ENCODE data around the gene CD52. TPM values are rescaled to one million over a fixed set of nuclear protein-coding genes. Genes with fewer than 3 reads are reported as not detected.

Gene CD52
- polyA plus RNA-seq, 1 of the 3 experiments (the other 2 are of a cell fraction) = not detected

DNA sequence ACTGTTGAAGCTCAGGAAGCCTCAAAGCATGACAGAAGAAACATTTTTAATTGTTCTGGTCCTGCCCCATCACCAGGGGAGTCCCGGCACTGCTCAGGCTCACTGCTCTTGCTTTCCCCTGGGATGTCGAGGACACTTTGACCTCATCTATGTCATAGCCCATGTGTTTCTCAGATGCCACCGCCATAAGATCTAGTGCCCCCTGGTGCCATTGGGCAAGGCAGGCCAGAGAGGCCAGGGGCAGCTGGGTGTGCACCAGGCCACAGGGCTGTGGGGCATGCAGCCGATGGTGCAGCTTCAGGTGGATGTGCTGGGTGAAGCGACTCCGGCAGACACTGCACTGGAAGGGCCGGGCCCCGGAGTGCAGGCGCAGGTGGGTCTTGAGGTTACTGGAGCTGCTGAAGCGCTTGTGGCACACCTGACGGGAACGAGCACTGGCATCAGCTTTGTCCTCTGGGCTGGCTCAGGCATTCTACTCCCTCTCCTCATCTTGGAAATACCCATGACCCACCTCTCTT is 43.9 kb downstream of the CD52 start:
- Histone ChIP-seq H3K27ac (ENCODE audit: low read depth in 2 of 2, low read length in 1 of 2) (no peak overlapping the region), H3K9ac (no peak overlapping the region), H3K4me2 (no peak overlapping the region), H3K36me3 (replicated peaks in 1 of 2; ENCODE audit: control insufficient read depth in 1 of 2, insufficient read depth in 2 of 2, low read length in 1 of 2) (no peaks in the 10 kb centered on the region), H3K4me1 (ENCODE audit: control insufficient read depth in 1 of 2, insufficient read depth in 2 of 2, low read depth in 1 of 2, low read length in 1 of 2) (peaks cover 0 to 9% of the 10 kb centered on the region in 2 experiments; a peak in 2 of 4 replicates), H3K9me2 (no peaks in the 10 kb centered on the region), H3F3A (replicated peaks; ENCODE audit: insufficient read depth) (no peaks in the 10 kb centered on the region), H2AFZ (ENCODE audit: low read depth) (no peak overlapping the region), H3K9me3 (no peaks in the 10 kb centered on the region), H3K27me3 (ENCODE audit: insufficient read depth) (peaks cover 25% of the 10 kb centered on the region; the same call in 1 of the 2 replicates), H3K79me2 (ENCODE audit: insufficient read depth) (no peaks in the 10 kb centered on the region), H3K4me3 (ENCODE audit: low read depth in 2 of 2, low read length in 1 of 2) (no peak overlapping the region), H4K20me1 (ENCODE audit: insufficient read depth) (no peaks in the 10 kb centered on the region)
- ChIA-PET CTCF (interaction anchor here (0.6 to 6.7 kb wide), 16 partner anchors 10 to 127 kb away, joined by 3 to 99 read pairs (median 6); partner anchors contain the start of genes CEP85, CRYBG2 and SH3BGRL3), POLR2A (no interaction called here)
- WGBS (ENCODE audit: low lambda C conversion rate) = 95% methylated on average over 8 of the region's 12 CpGs
- no peak for TF ChIP-seq YY1 (IDR thresholded peaks at IDR 0.05; ENCODE audit: low read depth)
- peak; percentile 49 for DNase-seq

DNA sequence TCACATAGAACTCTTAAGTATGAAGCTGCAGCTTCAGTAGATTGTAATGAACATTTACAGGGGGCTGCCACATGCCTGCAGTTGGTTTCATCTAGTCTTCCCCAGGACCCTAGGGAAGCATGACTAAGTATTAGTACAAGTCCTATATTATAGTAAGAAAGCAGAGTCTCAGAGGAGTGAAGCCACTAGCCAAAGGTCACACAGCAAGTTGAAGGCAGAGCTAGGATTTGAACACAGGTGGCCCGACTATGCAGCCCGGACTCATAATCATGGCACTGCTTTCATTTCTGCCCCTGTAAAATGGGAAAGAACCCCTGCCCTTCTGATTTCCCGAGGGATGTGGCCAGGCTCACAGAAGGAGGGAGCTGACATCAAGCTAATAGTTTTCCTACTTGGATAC is 44.6 kb downstream of the CD52 start:
- Histone ChIP-seq H3K36me3 (replicated peaks in 1 of 2; ENCODE audit: control insufficient read depth in 1 of 2, insufficient read depth in 2 of 2, low read length in 1 of 2) (no peaks in the 10 kb centered on the region), H3K9me2 (no peaks in the 10 kb centered on the region), H3K27ac (ENCODE audit: low read depth in 2 of 2, low read length in 1 of 2) (no peak overlapping the region), H3F3A (replicated peaks; ENCODE audit: insufficient read depth) (no peaks in the 10 kb centered on the region), H2AFZ (ENCODE audit: low read depth) (no peak overlapping the region), H3K4me3 (ENCODE audit: low read depth in 2 of 2, low read length in 1 of 2) (no peak overlapping the region), H3K27me3 (ENCODE audit: insufficient read depth) (peaks cover 25% of the 10 kb centered on the region; the same call in 1 of the 2 replicates), H3K4me2 (no peak overlapping the region), H3K79me2 (ENCODE audit: insufficient read depth) (no peaks in the 10 kb centered on the region), H3K9ac (no peak overlapping the region), H4K20me1 (ENCODE audit: insufficient read depth) (no peaks in the 10 kb centered on the region), H3K4me1 (ENCODE audit: control insufficient read depth in 1 of 2, insufficient read depth in 2 of 2, low read depth in 1 of 2, low read length in 1 of 2) (peaks cover 0 to 9% of the 10 kb centered on the region in 2 experiments; a peak in 2 of 4 replicates), H3K9me3 (no peaks in the 10 kb centered on the region)
- TF ChIP-seq SIN3A (IDR thresholded peaks at IDR 0.05; ENCODE audit: borderline replicate concordance, low read depth, low read length) = no peak
- TF ChIP-seq MXI1 (IDR thresholded peaks at IDR 0.05; ENCODE audit: low read depth, low read length) = no peak
- TF ChIP-seq RAD21 (IDR thresholded peaks at IDR 0.05; ENCODE audit: low read length) = no peak
- no peak for TF ChIP-seq MEF2A (IDR thresholded peaks at IDR 0.05; ENCODE audit: borderline replicate concordance, low read depth)
- TF ChIP-seq, protein P1, sequence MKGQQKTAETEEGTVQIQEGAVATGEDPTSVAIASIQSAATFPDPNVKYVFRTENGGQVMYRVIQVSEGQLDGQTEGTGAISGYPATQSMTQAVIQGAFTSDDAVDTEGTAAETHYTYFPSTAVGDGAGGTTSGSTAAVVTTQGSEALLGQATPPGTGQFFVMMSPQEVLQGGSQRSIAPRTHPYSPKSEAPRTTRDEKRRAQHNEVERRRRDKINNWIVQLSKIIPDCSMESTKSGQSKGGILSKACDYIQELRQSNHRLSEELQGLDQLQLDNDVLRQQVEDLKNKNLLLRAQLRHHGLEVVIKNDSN (IDR thresholded peaks at IDR 0.05; ENCODE audit: borderline replicate concordance, low read depth) = no peak
- no peak for TF ChIP-seq CHD2 (IDR thresholded peaks at IDR 0.05; ENCODE audit: low read length, partially characterized antibody)
- no peak for TF ChIP-seq GATA2 (CRISPR knock-in tag; IDR thresholded peaks at IDR 0.05)
- no peak for TF ChIP-seq ZBTB33 (IDR thresholded peaks at IDR 0.05; ENCODE audit: borderline replicate concordance, low read depth)
- no peak for TF ChIP-seq RCOR1 (IDR thresholded peaks at IDR 0.05; ENCODE audit: low read length)
- no peak for TF ChIP-seq TAF1 (IDR thresholded peaks at IDR 0.05; ENCODE audit: borderline replicate concordance, low read depth, low read length)
- no peak for TF ChIP-seq JUND (IDR thresholded peaks at IDR 0.05)
- no peak for TF ChIP-seq NRF1 (IDR thresholded peaks at IDR 0.05; ENCODE audit: low read depth, low read length)
- no peak for TF ChIP-seq IRF3 (IDR thresholded peaks at IDR 0.05; ENCODE audit: low read depth, low read length)
- TF ChIP-seq FOXJ3 (CRISPR knock-in tag; IDR thresholded peaks at IDR 0.05) = no peak
- 65% methylated on average over 3 of the region's 3 CpGs for WGBS (ENCODE audit: low lambda C conversion rate)
- DNase-seq = no peak
- POLR2A ChIA-PET = no interaction called here
- CTCF ChIA-PET = interaction anchor here (0.6 to 6.7 kb wide), 15 partner anchors 9 to 128 kb away, joined by 3 to 99 read pairs (median 6); partner anchors contain the start of genes CEP85, CRYBG2 and SH3BGRL3
